HepG2 (cell line): ENCODE measurements around the gene UCP3. TPM values are rescaled to one million over a fixed set of nuclear protein-coding genes. Genes with fewer than 3 reads are reported as not detected.

Experiments
- ATAC-seq: fragments of 200-7000 bp; cut with Tn5 transposase; 3 replicates; pipeline ENCODE4 v1.9.1; 2020; ENCODE audit warnings: mild to moderate bottlenecking, moderate library complexity
- BruUV-seq: library from RNA; stranded (reverse); fragments of 400-500 nt; replicated peaks from 2 replicates; lab custom pipeline; 2021; lab: Mats Ljungman, UMichigan
- CTCF ChIA-PET: fragments of 300-600 bp; formaldehyde crosslinking; extraction: SDS; loops from one replicate; lab custom pipeline; 2021; ENCODE audit warnings: low total read pairs, inconsistent platforms, low intra/inter-chr PET ratio; lab: Yijun Ruan, JAX
- POLR2A ChIA-PET: fragments of 350-600 bp; sonication (Branson Sonifier 250); formaldehyde crosslinking; loops from one replicate; lab custom pipeline; 2020; ENCODE audit warnings: antibody characterized with exemption, inconsistent platforms; lab: Yijun Ruan, JAX
- DNase-seq: peaks from one replicate; pipeline ENCODE4 v3.0.0-alpha.2; 2015; ENCODE audit warnings: low spot score
- FAIRE-seq: peaks from 3 replicates; lab custom pipeline; 2011; peaks lifted over from hg19 to GRCh38; lab: Jason Lieb, UNC
- H2AFZ ChIP-seq: one replicate; pipeline ENCODE4 v1.6.1; 2011; ENCODE audit warnings: low read length, inconsistent platforms
- H3K27ac ChIP-seq: fragments of 300-600 bp; 3 replicates; pipeline ENCODE4 v1.8.0; 2011; ENCODE audit warnings: mixed run types, mild to moderate bottlenecking, mixed read lengths, low read length, inconsistent platforms; ENCODE audit not compliant: insufficient read depth; ENCODE audit errors: extremely low read length
- H3K27me3 ChIP-seq, 2 experiments: fragments of 200-600 bp in 1 of 2; 2 replicates in 1 of 2; 3 replicates in 1 of 2; pipeline versions ENCODE4 v1.6.0 to v1.8.0; 2011; ENCODE audit warnings: low read length in 2 of 2, mild to moderate bottlenecking in 2 of 2, moderate library complexity in 2 of 2, inconsistent platforms in 1 of 2; ENCODE audit not compliant: insufficient read depth in 2 of 2, control insufficient read depth in 1 of 2
- H3K36me3 ChIP-seq, 2 experiments: fragments of 200-600 bp in 1 of 2; replicated peaks in 1 of 2; 2 replicates in 1 of 2; 3 replicates in 1 of 2; pipeline versions ENCODE4 v1.5.1 to v1.8.0; 2011; ENCODE audit warnings: low read length in 2 of 2, inconsistent platforms in 1 of 2; ENCODE audit not compliant: insufficient read depth in 2 of 2, control insufficient read depth in 1 of 2
- H3K4me1 ChIP-seq: 2 replicates; pipeline ENCODE4 v1.5.1; 2012; ENCODE audit warnings: low read length, inconsistent platforms; ENCODE audit not compliant: insufficient read depth
- H3K4me2 ChIP-seq: 2 replicates; pipeline ENCODE4 v1.6.0; 2011; ENCODE audit warnings: low read depth, low read length, inconsistent platforms
- H3K4me3 ChIP-seq, 3 experiments: fragments of 200-600 bp in 1 of 3; sonication (generic), shearing (Covaris generic) in 1 of 3; replicated peaks in 1 of 3; 2 replicates each; pipeline ENCODE4 v1.5.1; 2011 to 2016; ENCODE audit warnings: low read length in 3 of 3, inconsistent platforms in 2 of 3, low read depth in 2 of 3, mild to moderate bottlenecking in 2 of 3, control low read depth in 1 of 3, mixed read lengths in 1 of 3; ENCODE audit not compliant: insufficient read depth in 1 of 3
- H3K79me2 ChIP-seq: one replicate; pipeline ENCODE4 v1.6.1; 2011; ENCODE audit warnings: low read length, inconsistent platforms; ENCODE audit not compliant: insufficient read depth
- H3K9ac ChIP-seq: 2 replicates; pipeline ENCODE4 v1.6.0; 2011; ENCODE audit warnings: mild to moderate bottlenecking, low read depth, low read length, inconsistent platforms; ENCODE audit not compliant: insufficient read depth
- H3K9me3 ChIP-seq: 2 replicates; pipeline ENCODE4 v1.5.1; 2012; ENCODE audit warnings: mild to moderate bottlenecking, low read length
- H4K20me1 ChIP-seq: 2 replicates; pipeline ENCODE4 v1.6.0; 2011; ENCODE audit warnings: inconsistent platforms, mild to moderate bottlenecking, low read length, moderate library complexity; ENCODE audit not compliant: insufficient read depth
- KAT2B ChIP-seq: fragments of 150-350 bp; IDR thresholded peaks from 2 replicates; pipeline ENCODE4 v1.6.1; 2014; ENCODE audit warnings: low read depth, low read length, borderline replicate concordance
- ZNF121 ChIP-seq: sonication (generic); formaldehyde crosslinking; IDR thresholded peaks from 2 replicates; pipeline ENCODE4 v1.5.0; 2020; ENCODE audit warnings: mild to moderate bottlenecking, missing genetic modification reagents
- WGBS: methylation state at CpG from one replicate; pipeline ENCODE4 v1.1.6; 2017; ENCODE audit warnings: low lambda C conversion rate; 5-methylcytosine and 5-hydroxymethylcytosine counted together
- in situ Hi-C: cut with HindIII; loops from 2 replicates; pipeline ENCODE4 v1.10.0; 2017; ENCODE audit warnings: low pct_unique_long_range_greater_than_20kb; ENCODE audit not compliant: extremely low pct_ligation_motif_present
- intact Hi-C: fragments of 100-400 bp; cut with micrococcal nuclease; formaldehyde crosslinking; loops from one replicate; pipeline ENCODE4 v1.10.0; 2022; ENCODE audit not compliant: unreplicated experiment
- polyA plus RNA-seq, 8 experiments: library from polyadenylated mRNA; depleted of rRNA in 3 of 8; stranded (reverse) in 7 of 8; unstranded in 1 of 8; fragments of >200 nt; fragmentation: Illumina TruSeq in 4 of 8; extraction: Trizol in 4 of 8; gene quantifications; 2 replicates each; pipeline versions ENCODE4 v1.2.1 to v1.2.3, GENCODE V29; 2011 to 2016; ENCODE audit warnings: low read depth in 4 of 8, missing spikeins in 1 of 8, mixed read lengths in 1 of 8; ENCODE audit not compliant: insufficient read depth in 1 of 8
- total RNA-seq, 5 experiments: library from RNA; depleted of rRNA; stranded (reverse); fragments of >200 nt; fragmentation: Illumina TruSeq; extraction: Trizol; gene quantifications; 2 replicates each; pipeline ENCODE4 v1.2.3, GENCODE V29; 2016; ENCODE audit warnings: low read depth in 1 of 5
- TF ChIP-seq, protein P1 (sequence below): sonication (generic); formaldehyde crosslinking; IDR thresholded peaks from 2 replicates; pipeline ENCODE4 v1.8.1; 2023; ENCODE audit warnings: mild to moderate bottlenecking, moderate library complexity, missing genetic modification reagents

Gene UCP3
- total and polyA plus RNA-seq, 2 of the 13 experiments (the other 11 are each of a cell fraction or from before 2014, with no cell fraction given) = 0.37 TPM; not detected in 1

DNA sequence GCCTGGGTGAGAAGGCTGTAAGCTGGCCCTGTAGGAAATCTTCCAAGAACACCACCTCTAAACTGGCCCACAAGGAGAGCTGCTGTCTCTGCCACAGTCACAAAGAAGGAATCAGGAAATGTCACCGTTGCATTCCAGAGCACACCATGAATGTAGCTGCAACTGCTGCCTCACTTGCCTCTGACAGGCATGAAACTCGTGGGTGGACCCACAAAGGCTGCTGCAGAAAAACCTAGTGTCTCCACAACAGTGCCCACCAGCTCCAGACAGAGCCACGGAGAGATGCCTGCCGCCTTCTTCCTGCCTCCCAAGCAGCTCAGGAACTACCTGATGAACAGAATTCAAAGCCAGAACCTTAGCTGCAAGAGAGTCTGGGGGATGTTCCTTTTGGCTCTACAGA is 47.6 kb downstream of the UCP3 start (continued):
- TF ChIP-seq, protein P1, sequence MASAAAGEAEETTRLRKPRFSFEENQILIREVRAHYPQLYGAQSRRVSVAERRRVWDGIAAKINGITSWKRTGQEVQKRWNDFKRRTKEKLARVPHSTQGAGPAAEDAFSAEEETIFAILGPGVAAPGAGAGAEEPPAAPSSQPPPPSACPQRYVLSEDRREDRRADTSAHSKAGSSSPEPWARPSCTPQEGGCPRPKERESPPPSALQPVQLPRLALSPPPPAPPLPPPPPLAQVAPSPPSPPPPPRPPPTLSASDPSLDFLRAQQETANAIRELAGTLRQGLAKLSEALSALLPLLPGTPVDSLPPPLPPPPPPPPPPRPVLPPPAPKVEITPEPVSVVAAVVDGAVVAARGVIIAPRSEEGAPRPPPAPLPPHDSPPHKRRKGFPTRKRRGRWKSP (CRISPR knock-in tag) = no peak
- TF ChIP-seq KAT2B = no peak
- TF ChIP-seq, all 625 proteins: peak for 0

DNA sequence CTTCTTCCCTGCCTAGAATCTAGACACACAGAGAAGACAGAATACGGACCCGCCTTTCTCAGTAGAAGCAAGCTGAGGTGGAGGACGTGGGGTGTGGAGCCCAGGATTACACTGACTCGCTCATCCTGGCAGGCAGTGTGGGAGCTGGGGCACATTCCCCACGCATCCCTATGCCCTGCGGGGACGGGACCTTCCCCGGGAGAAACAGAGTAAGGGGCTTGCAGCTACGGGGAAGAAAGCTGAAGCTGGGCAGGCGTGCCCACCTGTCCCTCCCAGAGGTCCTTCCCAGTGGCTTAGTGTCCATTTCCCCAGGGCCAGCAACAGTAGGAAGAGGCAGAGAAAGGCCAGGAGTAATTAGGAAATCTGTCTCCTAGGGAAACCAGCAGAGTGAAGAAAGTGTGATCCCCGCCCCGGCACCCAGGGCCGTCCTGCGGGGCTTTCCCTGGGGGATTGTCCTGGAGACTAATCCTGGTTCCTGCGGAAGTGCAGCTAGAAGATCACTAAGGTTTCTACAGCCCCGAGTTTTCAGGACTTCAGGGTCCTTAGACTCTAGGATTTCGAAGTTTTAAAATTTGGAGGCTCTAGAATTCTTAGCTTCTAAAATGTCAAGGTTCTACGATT is 50.3 kb downstream of the UCP3 start:
- no TSS peak for BruUV-seq
- Histone ChIP-seq H3K4me3 (no peak overlapping the region), H3K27ac (no peak overlapping the region)
- TF ChIP-seq ZNF121 (CRISPR knock-in tag) = no peak
- TF ChIP-seq, all 625 proteins: peak for 0
- in situ Hi-C loops = loop anchor here (25.0 kb wide), 1 partner anchor 204 kb away; the partner anchor contains the start of genes C2CD3 and PPME1
- no peaks in the 10 kb centered on the region for H3K9me3 ChIP-seq
- H4K20me1 ChIP-seq = no peaks in the 10 kb centered on the region
- H3K27me3 ChIP-seq = no peaks in the 10 kb centered on the region
- no peak overlapping the region for H3K9ac ChIP-seq
- FAIRE-seq (no peak), ATAC-seq (no peak), DNase-seq (no peak)
- intact Hi-C loops = no loop called here
- no peaks in the 10 kb centered on the region for H3K36me3 ChIP-seq
- H2AFZ ChIP-seq = no peak overlapping the region
- ChIA-PET CTCF (no interaction called here), POLR2A (no interaction called here)
- peaks cover 39% of the 10 kb centered on the region for H3K4me1 ChIP-seq
- no peaks in the 10 kb centered on the region for H3K79me2 ChIP-seq
- 80% methylated on average over 13 of the region's 18 CpGs for WGBS
- H3K4me2 ChIP-seq = no peak overlapping the region
